Measurements from ENCODE around the gene PRR16. TPM values are rescaled to one million over a fixed set of nuclear protein-coding genes. Genes with fewer than 3 reads are reported as not detected.
"Not testable (repeated sequence)": the region's sequence is repeated elsewhere in the genome, so short reads cannot be mapped to it uniquely, and the experiment has no call there.

The PRR16 gene
- total RNA-seq = 0.71 TPM

DNA sequence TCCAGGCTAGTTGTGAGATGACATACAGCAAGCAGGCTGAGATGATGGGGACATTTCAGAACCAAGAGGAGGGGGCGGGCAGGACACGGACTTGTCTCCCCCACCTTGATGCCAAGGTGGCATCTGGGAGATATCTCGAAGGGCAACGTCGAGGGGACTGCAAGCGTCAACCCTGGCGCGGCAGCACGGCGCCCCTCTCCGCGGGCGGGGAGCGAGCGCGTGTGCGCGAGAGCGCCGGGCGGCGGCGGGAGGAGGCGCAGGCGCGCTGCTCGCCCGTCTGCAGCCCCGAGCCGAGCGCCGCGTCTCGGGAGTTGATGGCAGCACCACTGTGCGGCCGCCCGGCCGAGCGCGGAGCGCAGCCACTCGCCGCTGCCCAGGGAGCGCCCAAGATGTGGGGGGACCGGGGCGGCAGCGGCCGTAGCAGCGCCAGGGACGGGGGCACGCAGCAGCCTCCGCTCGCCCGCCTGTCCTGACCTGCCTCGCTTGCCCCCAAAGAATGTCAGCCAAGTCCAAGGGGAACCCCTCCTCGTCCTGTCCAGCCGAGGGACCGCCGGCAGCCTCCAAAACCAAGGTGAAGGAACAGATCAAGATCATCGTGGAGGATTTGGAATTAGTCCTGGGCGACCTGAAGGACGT lies at the start of gene PRR16:
TSS of gene PRR16 (plus strand) at position 310 of the 636 bp plus-strand sequence.
- intact Hi-C loops (cut with DNase I) = no loop called here
- peak; percentile 59 for DNase-seq (ENCODE audit: low spot score)

DNA sequence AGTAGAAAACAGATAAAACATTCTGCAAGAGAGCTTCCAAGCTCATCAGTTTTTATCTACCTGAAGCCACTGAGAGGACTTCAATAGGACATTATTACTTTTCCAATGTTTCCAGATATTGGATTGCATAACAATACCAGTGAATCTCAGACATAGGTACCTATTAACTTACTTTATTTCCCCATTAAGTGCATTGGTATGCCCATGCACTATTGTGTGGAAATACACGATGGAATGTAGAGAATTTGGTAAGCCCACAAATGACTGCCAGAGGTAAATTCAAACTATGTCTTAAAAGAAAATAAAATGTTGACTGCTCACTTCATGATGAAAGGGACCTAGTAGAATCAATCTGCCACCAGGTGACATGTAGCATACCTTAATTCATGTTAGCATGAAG lies 48.1 kb upstream of the PRR16 start:
- intact Hi-C loops (cut with DNase I) = no loop called here
- no peak for DNase-seq (ENCODE audit: low spot score)
- ATAC-seq = no peak

More for the DNA sequence above, at the start of gene PRR16:
- peak; percentile 65 for ATAC-seq

DNA sequence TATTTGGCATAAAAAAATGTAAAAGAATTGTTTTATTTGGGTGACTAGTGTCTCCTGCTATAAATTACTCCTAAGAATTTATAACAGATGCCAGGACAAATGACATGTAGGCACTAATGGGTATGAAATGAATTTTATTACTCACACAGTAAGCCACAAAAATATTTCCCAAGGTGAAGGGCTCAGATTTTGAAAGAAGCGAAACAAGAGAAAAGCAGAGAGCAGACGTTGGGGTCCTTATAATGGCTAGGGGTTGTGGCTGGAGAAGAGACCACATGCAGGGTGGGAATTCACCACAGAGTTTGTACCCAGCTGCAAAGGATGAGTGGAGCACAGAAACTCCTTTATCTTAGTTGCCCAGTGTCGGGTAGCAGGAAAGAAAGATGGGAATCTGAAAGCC lies 45.0 kb upstream of the PRR16 start:
- DNase-seq (ENCODE audit: low spot score) (no peak), ATAC-seq (no peak)
- intact Hi-C loops (cut with DNase I) = no loop called here

DNA sequence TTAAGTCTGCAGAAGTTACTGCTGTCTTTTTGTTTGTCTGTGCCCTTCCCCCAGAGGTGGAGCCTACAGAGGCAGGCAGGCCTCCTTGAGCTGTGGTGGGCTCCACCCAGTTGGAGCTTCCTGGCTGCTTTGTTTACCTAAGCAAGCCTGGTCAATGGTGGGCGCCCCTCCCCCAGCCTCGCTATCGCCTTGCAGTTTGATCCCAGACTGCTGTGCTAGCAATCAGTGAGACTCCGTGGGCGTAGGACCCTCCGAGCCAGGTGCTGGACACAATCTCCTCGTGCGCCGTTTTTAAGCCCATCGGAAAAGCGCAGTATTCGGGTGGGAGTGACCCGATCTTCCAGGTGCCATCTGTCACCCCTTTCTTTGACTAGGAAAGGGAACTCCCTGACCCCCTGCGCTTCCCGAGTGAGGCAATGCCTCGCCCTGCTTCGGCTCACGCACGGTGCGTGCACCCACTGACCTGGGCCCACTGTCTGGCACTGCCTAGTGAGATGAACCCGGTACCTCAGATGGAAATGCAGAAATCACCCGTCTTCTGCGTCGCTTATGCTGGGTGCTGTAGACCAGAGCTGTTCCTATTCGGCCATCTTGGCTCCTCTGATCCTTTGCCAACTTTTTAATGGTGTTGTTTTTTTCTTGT lies 37.3 kb upstream of the PRR16 start:
- ATAC-seq; intact Hi-C loops (cut with DNase I): not testable (repeated sequence)

DNA sequence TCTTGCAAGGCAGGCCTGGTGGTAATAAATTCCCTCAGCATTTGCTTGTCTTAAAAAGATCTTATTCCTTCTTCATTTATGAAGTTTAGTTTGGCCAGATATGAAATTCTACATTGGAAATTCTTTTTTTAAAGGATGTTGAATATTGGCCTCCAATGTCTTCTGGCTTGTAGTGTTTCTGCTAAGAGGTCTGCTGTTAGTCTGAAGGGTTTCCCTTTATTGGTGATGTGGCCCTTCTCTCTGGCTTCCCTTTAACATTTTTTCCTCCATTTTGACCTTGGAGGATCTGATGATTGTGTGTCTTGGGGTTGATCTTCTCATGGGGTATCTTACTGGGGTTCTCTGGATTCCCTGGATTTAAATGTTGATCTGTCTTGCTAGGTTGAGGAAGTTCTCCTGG lies 33.5 kb upstream of the PRR16 start:
- intact Hi-C loops (cut with DNase I) = no loop called here
- ATAC-seq = no peak
- no peak for DNase-seq (ENCODE audit: low spot score)

More for the DNA sequence above, 37.3 kb upstream of the PRR16 start:
- not testable (repeated sequence) for DNase-seq (ENCODE audit: low spot score)

DNA sequence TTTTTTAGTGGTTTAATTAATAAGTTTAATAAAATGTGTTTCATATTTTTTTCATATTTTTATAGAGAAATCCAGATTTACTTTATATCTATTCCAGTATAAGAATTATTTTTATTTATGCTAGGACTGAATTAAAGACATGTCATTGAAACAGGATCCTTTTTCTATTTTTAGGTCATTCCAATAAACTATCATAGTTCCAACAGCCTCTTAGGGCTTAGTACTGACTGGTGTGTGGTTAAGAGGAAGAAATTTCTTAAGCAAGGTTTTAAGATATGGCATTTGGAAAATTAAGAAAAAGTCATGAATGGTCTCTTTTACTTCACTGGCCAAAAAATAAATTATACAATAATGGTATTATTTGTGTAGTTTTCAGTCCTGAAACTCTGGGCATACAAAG lies 31.2 kb upstream of the PRR16 start:
- no peak for ATAC-seq
- DNase-seq (ENCODE audit: low spot score) = no peak
- intact Hi-C loops (cut with DNase I) = no loop called here

DNA sequence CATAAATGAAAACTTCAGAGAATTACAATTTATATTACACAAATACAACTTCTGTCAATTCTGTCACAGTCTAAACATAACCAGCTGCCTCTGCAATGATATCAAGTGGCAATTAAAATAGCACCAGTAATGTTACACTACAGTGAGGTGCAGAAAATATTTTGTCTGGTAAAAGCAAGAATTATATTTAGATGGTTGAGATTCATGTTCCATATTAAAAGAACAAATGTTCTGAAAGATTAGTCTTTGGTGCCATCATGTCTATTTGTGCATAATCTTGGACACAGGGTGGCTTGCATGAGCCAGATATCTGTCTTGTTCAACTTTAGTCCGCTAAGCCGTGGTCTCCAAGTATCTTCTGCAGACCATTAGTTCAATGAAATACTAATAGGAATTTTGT lies 29.0 kb upstream of the PRR16 start:
- DNase-seq (ENCODE audit: low spot score) (no peak), ATAC-seq (no peak)

DNA sequence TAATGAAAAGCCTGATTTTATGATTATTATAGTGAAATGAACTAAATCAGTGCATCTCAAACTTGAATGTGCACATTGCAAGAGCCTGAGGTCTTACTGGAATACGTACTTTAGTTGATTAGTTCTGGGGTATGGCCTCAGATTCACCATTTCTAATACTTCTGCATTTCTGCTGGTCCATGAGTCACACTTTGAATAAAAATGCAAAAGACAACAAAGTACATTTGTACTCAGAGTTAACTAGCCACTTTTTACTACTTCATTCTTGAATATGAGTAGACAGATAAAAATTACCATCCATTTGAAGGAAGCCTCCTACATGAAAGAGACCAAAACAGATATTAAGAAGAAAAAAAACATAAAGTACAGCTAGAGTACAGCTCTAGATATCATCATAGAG lies 27.1 kb upstream of the PRR16 start:
- no peak for ATAC-seq
- intact Hi-C loops (cut with DNase I) = no loop called here
- no peak for DNase-seq (ENCODE audit: low spot score)

More for the DNA sequence above, 29.0 kb upstream of the PRR16 start:
- intact Hi-C loops (cut with DNase I) = no loop called here

DNA sequence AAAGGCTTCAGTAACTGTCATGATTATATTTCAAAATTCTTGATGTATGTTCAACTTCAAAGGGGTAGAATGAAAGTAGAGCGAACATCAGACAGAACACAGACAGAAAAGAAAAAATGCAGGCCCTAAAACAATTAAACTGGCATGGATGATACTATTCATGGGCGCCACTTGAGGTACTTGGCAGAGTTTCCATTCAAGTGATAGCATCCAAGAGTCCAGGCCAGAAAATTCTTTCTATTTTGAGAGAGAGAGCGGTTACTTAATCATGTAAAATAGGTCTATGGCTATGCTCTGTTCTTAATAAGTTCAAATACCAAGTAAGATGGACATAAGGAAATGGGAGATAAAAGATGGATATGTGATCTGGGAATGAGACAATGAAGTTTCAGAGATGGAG lies 21.4 kb upstream of the PRR16 start:
- intact Hi-C loops (cut with DNase I) = no loop called here
- DNase-seq (ENCODE audit: low spot score) (no peak), ATAC-seq (no peak)

DNA sequence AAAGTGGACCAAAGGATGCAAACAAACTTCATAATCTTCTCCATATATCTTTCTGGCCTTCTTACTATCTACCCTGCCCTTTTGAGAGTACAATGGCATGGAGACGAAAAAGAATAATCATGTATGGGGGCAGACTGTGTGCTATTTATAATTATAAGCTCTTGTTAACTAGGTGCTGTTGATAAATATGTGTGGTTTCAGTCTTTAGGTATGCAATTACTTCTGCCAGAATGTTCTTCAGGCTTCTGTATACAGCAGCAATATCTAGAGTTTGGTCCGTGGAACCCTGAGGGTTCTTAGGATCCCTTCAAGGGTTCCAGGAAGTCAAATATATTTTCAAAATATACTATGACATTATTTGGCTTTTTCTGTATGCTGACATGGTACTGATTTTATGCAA lies 20.5 kb upstream of the PRR16 start:
- intact Hi-C loops (cut with DNase I) = no loop called here
- DNase-seq (ENCODE audit: low spot score) = no peak
- ATAC-seq = no peak

DNA sequence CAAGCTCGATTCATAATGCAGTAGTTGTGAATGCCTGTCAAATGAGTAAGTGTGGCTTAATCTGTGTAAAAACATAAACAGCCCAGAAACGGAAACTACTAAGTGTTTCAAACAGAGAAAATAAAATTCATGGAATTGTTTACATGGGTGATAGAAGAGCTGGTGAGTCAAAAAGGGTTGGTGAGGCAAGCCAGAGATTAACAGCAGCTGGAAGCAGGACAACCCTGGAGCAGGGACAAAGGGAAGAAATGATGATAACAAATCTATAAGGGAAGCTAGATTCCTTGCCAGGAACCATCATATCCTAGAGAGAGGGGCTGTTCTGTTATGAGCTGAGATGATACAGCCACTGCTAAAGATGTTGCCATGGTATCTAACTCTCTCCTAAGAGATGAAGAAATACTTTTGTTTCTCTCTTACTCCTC lies 18.0 kb upstream of the PRR16 start:
- DNase-seq (ENCODE audit: low spot score) (no peak), ATAC-seq (no peak)
- intact Hi-C loops (cut with DNase I) = no loop called here

DNA sequence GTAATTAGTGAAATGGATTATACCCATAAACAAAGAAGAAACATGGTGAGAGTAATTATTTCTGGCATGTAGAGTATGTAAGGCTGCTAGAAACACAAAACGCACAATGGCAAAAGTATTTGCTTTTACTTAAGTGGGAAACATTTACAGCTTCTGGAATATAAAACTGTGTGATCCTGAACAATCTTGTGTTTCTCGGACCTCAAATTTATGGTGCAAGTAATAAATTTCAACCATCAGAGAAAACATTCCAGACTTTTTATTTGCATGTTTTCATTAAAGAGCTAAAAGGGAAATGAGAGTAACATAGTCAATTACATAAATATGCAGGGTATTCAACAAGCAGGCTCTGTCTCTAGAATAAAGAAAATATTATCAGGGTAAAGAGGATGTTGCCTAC lies 17.2 kb upstream of the PRR16 start:
- intact Hi-C loops (cut with DNase I) = no loop called here
- no peak for DNase-seq (ENCODE audit: low spot score)
- ATAC-seq = no peak

DNA sequence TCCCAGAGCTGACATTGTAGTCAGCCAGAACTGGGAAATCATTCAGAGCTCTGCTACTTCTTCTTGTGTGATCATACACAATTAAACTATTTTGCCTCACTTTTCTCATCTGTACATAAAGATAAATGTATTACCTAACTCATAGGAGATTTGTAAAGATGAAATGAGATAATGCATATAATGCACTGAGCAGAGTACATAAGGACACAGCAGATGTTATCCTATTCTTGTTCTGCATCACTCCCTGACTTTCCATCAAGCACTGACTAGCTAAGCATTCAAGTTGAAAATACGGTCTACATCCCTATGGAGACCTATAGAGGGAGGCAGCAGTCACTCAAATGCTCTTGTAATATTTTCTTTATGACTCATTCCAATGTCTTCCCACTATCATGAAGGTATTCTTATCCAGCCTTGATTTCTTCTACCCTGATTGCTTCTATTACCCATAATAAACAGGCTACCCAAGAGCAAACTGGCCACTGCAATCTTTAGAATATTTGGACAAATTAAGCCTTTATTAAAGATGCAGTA lies 16.3 kb upstream of the PRR16 start:
- ATAC-seq (no peak), DNase-seq (ENCODE audit: low spot score) (no peak)
- intact Hi-C loops (cut with DNase I) = no loop called here

DNA sequence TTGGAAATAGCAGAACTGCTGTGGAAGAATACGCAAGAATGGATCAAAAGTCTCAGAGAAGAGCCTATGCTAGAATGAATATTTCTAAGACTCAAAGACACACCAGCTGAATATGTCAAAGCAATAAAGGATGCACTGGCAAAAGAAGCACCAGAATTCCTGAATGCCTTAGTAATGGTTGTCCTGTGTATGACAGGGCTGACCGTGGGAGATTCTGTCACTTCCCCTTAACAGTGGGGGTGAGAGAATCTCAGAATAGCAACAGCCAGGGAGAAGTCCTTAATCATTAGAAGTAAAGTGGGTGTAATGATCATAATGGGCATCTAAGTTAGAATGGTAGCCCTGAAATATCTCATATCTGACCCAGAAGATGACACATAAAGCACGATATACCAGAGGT lies 14.6 kb upstream of the PRR16 start:
- DNase-seq (ENCODE audit: low spot score) (no peak), ATAC-seq (no peak)
- intact Hi-C loops (cut with DNase I) = no loop called here

DNA sequence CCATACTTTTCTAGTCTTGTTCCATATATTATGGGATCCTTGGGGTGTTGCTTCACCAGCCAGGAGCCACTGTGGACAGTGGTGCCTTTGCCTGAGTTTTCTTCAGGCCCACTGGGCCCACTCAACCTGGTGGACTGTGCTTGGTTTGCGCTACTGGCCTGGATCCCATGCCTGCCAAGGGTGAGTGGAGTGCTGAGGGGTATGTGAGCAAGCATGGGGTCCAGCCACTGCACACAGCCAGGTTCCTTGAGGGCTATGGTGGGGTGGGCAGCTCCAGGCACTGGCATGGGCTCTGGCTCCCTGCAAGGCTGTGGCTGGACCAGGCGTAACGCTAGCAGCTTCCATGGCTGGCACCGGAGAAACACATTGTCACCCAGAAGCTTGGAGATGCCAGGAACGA lies 13.2 kb upstream of the PRR16 start:
- intact Hi-C loops (cut with DNase I) = no loop called here
- ATAC-seq (no peak), DNase-seq (ENCODE audit: low spot score) (no peak)

DNA sequence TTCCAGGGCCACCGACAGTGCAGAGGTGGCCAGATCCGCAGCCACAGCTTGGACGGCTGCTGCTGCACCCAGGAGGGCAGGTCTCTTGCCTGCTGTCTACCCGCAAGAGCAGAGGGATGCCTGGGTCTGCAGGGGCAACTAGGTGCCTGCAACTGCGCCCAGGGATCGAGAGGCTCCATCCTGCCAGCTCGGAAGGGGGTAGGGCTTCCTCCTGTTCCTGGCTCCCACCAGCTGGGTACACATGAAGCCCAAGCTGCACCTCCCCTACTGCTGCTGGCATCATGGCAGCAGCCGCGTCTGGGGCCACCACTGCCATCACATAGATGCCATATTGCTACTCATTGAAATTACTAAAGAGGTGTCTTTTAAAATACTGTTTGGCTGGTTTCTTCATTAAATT lies 12.7 kb upstream of the PRR16 start:
- intact Hi-C loops (cut with DNase I) = no loop called here
- ATAC-seq = no peak
- DNase-seq (ENCODE audit: low spot score) = no peak

DNA sequence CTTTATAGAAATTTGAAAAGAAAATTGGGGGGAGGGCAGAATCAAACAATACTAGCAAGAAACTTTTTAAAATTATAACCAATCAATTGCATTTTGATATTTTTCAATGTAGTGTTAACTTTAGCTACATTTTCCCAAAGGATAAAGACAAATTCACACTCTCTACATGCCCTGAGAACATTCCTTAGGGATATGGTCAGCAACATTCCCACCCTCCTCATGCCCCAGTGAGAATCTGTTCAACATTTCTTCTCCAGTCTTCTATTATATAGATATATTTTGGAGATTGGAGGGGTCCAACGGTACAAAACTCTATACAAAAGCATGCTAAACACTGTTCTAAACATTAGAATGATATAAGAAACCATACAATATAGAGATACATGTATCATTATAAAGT lies 11.6 kb upstream of the PRR16 start:
- intact Hi-C loops (cut with DNase I) = no loop called here
- ATAC-seq = no peak
- DNase-seq (ENCODE audit: low spot score) = no peak

DNA sequence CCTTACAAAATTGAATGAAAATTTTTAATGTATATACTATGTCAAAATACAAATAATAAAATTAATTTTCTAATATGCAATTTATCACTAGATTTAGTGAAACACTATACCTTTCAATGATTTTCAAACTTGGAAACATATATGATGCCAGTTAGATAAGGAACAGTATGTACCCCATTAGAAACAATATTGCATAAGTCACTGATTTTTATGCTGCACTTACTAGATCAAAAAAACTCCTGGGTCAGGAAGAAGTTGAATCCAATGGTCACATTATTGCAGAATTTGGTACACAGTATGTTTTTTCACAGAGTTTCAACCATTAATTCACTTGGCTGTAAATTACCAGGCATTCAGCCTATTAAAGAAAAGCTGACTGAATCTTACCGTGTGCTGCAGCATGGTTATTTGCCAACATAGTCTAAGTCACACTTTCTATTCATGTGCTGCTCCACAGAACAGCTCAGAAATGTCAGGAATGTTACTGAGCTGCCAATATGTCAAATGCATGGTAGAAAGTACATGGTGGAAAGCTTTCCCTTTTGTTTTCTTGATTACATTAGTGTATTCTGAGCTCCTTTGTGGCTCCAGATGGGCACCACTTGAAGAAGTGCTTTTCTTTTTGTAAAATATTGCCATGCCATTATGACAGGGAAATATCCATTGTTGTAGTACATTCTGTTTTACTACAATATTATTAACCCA lies 9.9 kb upstream of the PRR16 start:
- intact Hi-C loops (cut with DNase I) = no loop called here
- ATAC-seq (peak; percentile 55), DNase-seq (ENCODE audit: low spot score) (no peak)

DNA sequence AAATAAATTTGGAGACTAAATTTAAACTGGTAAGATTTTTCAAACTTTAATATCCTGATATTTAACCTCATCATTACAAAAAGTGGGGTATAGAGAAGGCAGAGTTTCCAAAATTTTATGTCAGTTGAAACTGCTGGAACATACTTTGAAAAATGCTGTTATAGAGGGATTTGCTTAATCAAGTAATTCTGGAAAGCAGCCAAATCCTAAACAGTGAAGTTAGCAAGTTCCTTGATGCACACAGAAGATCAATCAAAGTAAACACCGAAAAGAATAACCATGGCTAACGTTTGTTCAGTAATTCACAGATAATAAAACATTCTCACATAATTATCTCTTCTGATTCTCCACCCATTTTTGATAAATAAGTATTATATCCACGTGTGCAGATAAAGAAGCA lies 8.1 kb upstream of the PRR16 start:
- intact Hi-C loops (cut with DNase I) = no loop called here
- ATAC-seq = no peak
- no peak for DNase-seq (ENCODE audit: low spot score)

DNA sequence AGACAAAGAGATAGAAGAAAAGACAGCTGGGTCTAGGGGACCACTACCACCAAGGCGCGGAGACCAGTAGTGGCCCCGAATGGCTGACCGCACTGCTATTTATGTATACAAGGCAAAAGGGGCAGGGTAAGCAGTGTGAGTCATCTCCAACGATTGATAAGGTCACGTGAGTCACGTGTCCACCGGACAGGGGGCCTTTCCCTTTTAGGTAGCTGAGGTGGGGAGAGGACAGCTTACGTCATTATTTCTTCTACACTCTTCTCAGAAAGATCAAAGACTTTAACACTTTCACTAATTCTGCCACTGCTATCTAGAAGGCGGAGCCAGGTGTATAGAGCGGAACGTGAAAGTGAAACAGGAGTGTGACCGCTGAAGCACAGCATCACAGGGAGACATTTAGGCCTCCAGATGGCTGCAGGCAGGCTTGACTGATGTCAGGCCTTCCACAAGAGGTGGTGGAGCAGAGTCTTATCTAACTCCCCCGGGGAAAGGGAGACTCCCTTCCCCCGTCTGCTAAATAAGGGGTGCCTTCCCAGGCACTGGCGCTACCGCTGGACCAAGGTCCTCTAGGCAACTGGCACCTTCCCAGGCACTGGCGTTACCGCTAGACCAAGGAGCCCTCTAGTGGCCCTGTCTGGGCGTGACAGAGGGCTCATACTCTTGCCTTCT lies 6.1 kb upstream of the PRR16 start:
- peak; percentile 52 for ATAC-seq

More for the DNA sequence above, 6.1 kb upstream of the PRR16 start:
- intact Hi-C loops (cut with DNase I) = no loop called here
- peak; percentile 77 for DNase-seq (ENCODE audit: low spot score)
